GM20431 (cell line): Measurements from ENCODE around the gene HTRA3.
"Not testable (repeated sequence)": the region's sequence is repeated elsewhere in the genome, so short reads cannot be mapped to it uniquely, and the experiment has no call there.

Experiments
- in situ Hi-C: fragments of 300-500 bp; cut with MseI, MboI; formaldehyde crosslinking; loops from one replicate; pipeline ENCODE4 v1.15.0; 2020; ENCODE audit warnings: low sequenced_read_pairs; ENCODE audit not compliant: unreplicated experiment

Gene HTRA3

GRCh38 chr4:8332038-8332857, 62.7 kb downstream of the HTRA3 start:
- in situ Hi-C loops: no loop called here

- in situ Hi-C loops: no loop called here
Observed at GRCh38 chr4:8332891-8333331, 63.4 kb downstream of the HTRA3 start.

- in situ Hi-C loops: no loop called here
Observed at GRCh38 chr4:8333726-8334460, 64.3 kb downstream of the HTRA3 start.

DNA sequence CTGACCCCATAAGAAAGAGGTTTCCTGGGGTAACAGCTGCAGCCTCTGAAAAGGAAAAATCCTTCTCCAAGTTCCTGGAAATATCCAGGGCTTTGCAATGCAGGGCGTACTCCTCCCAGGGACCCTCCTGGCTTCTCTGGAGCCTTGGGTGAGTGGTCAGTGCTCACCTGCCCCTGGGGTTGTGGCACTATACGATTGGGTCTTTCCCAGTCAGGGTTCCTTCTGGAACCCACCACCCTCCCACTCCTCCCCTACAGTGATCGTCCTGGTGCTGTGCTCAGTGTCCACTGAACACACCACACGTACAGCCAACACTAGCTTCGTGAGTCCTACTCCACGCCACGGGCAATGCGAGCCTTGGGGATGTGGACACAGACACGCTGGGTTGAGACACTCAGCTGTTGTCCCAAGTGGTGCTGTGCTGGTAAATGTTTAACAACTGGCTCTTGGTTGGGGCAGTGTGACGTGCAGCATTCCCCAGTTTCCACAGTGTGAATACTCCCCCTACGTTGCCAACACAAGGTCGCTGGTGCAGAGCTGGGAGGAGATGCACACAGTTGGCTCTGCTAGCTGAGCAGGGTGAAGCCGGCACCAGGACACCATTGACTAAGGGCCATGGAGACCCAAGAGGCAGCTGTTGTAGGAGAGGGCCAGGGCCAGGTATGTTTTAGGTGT, 65.4 kb downstream of the HTRA3 start:
- in situ Hi-C loops: no loop called here

DNA sequence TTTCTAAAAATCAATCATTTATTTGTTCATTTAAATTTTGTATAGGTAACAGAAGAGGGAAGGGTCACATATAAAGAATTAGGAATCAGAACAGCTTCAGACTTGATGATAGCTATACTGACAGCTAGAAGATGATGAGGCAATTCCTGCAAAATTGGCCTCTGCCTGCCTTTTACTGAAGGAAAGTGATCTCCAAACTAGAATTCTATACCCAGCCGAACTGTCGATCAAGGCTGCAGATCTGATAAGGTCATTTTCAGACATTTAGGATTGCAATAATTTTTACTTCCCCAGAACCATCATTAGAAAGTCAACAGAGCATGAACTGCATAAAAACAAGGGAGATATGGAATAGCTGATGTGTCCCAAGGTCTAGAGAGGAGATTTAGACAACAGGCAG, 66.3 kb downstream of the HTRA3 start:
- in situ Hi-C loops: no loop called here

DNA sequence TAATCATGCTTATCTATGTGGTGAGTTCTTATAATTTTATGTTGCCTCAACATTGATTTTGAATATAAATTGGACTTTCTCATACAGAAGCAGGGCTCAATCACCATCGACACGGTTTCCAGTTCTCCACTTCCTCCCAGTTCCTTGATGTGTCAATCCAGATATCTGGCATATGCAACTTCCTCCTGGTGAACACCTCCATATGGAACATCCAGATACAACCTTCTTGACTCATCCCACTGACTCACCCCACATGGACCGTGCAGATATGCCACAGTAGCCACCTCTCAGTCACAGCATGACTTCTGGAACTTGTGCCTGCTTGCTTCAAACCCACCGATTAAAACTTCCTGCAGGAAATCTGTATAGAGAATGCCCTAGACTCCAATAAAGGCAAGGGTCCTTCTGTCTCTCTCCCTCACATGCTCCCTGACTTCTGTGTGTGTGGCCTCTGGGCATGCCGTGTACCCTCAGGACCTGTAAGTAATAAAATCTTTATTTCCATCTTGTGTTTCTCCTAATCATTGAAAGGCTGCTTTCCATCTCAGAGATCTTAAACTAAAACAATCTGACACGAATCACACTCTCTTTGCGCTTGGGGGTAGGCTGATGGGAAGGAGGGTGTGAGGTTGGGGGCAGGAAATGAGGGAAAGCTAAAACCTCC, 67.0 kb downstream of the HTRA3 start:
- in situ Hi-C loops: no loop called here

GRCh38 chr4:8338351-8338961, 68.9 kb downstream of the HTRA3 start:
- in situ Hi-C loops: no loop called here

DNA sequence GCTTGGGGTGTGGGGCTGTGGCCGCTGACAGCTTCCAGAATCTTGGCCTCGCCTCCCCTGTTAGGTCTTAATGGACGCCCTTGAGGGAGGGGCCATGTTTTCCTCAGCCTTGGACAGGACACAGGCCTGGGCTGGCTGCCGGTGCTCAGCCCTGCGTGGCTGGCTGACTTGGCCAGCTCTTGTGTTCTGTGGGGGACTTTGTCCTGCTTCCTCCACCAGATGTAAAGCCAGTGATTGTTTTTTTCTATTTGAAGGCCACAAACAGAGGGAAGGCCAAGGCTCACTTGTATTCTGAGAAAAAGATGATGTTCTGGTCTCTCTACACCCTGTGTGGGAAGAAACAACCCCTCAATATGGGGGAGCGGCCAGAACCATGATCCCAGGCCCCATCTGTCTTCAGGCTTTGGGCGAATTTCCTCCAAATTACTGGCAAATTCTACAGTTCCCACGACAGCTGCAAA, 71.3 kb downstream of the HTRA3 start:
- in situ Hi-C loops: no loop called here

- in situ Hi-C loops: not testable (repeated sequence)
Observed at GRCh38 chr4:8341281-8341680, 71.7 kb downstream of the HTRA3 start.

DNA sequence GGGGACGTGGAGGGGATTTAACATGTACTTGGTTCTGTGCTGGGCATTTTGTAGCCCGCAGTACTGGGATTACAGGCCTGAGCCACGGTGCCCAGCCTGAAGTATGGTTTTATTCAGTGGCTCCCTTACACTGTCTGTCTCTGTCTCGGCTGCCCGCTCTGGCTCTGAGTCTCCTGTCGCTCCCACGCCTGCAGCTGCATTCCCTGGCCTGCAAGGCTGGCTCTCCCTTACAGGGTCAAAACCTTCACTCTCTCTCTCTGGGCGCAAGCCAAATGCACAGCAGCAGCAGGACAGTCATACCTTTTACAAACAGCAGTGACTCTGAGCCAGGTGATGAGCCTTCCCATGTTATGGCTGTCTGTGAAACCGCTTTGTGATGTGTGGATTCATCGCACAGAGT, 72.1 kb downstream of the HTRA3 start:
- in situ Hi-C loops: no loop called here

GRCh38 chr4:8342651-8343261, 73.2 kb downstream of the HTRA3 start:
- in situ Hi-C loops: no loop called here

DNA sequence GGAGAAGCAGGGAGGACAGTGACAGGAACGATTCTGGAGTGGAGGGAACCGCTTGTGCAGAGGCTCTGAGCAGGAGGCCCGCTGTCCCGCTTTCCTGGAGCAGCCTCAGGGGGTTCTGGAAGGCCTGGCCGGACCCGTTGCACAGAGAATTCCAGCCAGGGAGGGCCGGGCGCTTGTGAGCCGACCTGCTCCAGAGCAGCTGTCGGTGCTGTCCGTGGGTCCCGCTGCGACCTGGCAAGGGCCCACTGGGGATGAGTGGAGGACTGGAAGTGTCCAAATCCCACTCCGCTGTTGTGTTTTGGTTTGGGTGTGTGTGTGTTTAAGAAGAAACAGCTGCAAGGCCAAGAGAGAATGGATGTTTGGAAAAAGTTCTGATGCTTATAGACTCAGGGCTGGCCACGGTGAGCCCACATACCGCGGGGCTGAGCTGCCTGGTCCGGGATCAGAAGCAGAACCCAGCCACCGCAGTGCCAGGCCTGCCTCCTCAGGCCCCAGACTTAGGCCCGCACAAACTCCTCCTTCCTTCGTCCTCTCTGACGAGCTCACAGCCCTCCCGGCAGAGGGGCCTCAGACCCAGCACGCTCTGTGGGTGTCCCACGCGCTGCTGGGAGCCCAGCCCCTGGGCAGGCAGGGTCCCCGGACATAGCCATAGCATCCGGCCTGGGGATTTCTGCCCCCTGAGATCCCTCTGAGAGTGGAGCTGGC, 73.9 kb downstream of the HTRA3 start:
- in situ Hi-C loops: no loop called here

DNA sequence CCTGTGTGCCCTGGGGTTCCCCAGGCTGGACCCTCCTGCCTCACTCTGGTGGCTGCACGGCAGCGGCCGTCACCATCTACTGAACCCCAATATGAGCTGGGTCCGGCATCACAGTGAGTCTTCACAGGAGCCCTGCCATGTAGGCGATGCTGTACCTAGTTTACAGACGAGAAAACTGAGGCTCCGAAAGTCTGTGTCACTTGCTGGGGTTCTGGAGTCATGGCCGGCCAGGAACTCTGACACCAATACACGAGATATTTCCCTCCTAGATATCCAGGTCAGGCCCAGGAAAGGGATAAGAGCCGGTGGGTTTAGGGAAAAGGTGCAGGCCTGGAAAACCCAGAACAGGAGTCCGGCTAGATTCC, 74.4 kb downstream of the HTRA3 start:
- in situ Hi-C loops: no loop called here

DNA sequence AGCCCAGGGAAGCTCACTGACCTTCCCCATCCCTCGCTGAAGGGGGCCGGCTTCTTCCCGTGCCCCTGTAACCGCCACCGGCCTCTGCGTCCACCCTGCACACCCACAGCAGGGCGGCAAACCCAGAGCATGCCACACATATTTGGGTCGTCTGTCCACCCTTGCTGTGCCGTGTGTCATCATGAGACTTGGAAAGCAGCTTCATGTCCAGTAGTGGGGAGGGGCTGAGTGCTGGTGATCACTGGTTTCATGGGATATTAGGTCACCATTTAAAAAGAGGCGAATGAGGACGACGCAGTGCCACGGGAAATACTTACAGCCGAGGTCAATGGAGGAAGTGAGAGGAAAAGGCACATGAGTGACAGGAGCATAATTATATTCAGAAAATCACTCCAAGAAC, 74.8 kb downstream of the HTRA3 start:
- in situ Hi-C loops: no loop called here

DNA sequence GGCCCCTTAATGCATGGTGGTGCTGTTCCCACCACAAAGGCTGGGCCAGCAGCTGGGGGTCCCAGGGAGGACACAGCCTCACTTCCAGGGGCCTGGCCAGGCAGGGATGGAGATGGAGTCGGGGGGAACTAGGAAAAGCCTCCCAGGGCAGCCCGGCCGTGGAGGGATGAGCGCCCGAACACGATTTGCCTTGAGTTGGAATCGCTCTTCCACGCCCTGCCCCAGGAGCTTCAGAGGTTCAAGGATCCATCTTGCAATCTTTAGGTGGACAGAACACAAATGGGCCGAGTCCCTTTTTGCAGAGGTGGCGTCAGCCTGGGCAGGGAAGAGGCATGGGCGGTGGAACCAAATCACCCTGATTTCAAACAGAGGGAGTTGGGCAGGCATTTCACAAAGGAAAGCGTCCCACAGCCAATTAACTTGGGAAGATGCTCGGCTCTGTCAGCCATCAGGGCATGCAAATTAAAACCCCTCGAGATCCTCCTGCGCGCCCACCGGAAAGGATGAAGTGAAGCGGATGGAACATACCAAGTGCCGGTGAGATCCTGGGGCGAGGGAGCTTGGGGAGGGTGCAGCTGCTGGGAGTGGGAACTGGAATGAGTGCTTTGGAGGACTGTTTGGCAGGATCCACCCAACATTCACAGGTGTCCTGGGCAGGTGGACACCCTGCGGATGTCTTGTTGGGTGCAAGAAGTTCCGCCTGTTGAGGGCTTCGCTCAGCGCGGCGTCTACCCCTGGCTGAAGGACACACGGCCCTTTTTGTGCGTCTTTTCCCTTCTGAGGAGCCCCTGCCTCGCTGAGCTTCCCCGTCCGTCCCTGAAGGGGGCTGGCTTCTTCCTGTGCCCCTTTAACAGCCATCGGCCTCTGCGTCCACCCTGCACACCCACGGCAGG, 75.7 kb downstream of the HTRA3 start:
- in situ Hi-C loops: no loop called here

- in situ Hi-C loops: no loop called here
Observed at GRCh38 chr4:8345946-8346814, 76.6 kb downstream of the HTRA3 start.
